K562 (cell line): ENCODE results near the gene MMRN1. TPM values are rescaled to one million over a fixed set of nuclear protein-coding genes. Genes with fewer than 3 reads are reported as not detected.

Source experiments
- ATAC-seq: fragments of 200-7000 bp; cut with Tn5 transposase; 3 replicates; pipeline ENCODE4 v1.9.1; 2020; ENCODE audit warnings: moderate library complexity
- BruUV-seq: library from RNA; stranded (reverse); fragments of 400-500 nt; replicated peaks from 2 replicates; lab custom pipeline; 2021; lab: Mats Ljungman, UMichigan
- CTCF ChIA-PET: fragments of 300-600 bp; formaldehyde crosslinking; extraction: SDS; loops from one replicate; lab custom pipeline; 2021; ENCODE audit warnings: low intra/inter-chr PET ratio; lab: Yijun Ruan, JAX
- POLR2A ChIA-PET: fragments of 300-600, 350-650 bp; sonication (Branson Sonifier 250); formaldehyde crosslinking; extraction: SDS; loops from one replicate; lab custom pipeline; 2021; ENCODE audit warnings: antibody characterized with exemption, inconsistent platforms; lab: Yijun Ruan, JAX
- DNase-seq, 4 experiments: peaks; one replicate each; pipeline versions ENCODE4 v3.0.0 to v3.0.0-alpha.2; 2011 to 2018; ENCODE audit warnings: low spot score in 3 of 4, mixed read lengths in 3 of 4; ENCODE audit errors: extremely low read depth in 1 of 4
- FAIRE-seq: peaks from 2 replicates; lab custom pipeline; 2011; peaks lifted over from hg19 to GRCh38; lab: Jason Lieb, UNC
- H2AFZ ChIP-seq: 2 replicates; pipeline ENCODE4 v1.6.0; 2011; ENCODE audit warnings: low read depth, low read length, control low read depth, inconsistent platforms
- H3K27ac ChIP-seq: fragments of 200-600 bp; 3 replicates; pipeline ENCODE4 v1.8.0; 2011; ENCODE audit warnings: low read depth, mild to moderate bottlenecking, control low read depth, inconsistent platforms, low read length, moderate library complexity, mixed read lengths; ENCODE audit errors: extremely low read depth
- H3K27me3 ChIP-seq, 2 experiments: fragments of 300-600 bp in 1 of 2; 2 replicates in 1 of 2; 3 replicates in 1 of 2; pipeline versions ENCODE4 v1.6.0 to v1.8.0; 2011; ENCODE audit warnings: inconsistent platforms in 2 of 2, low read length in 2 of 2, mild to moderate bottlenecking in 1 of 2, mixed read lengths in 1 of 2, moderate library complexity in 1 of 2; ENCODE audit not compliant: control insufficient read depth in 2 of 2, insufficient read depth in 2 of 2
- H3K36me3 ChIP-seq: fragments of 300-600 bp; 3 replicates; pipeline ENCODE4 v1.8.0; 2011; ENCODE audit warnings: mild to moderate bottlenecking, low read length, inconsistent platforms; ENCODE audit not compliant: control insufficient read depth, insufficient read depth
- H3K4me1 ChIP-seq, 2 experiments: fragments of 200-600 bp in 1 of 2; replicated peaks in 1 of 2; 2 replicates in 1 of 2; 3 replicates in 1 of 2; pipeline versions ENCODE4 v1.5.1 to v1.8.0; 2011; ENCODE audit warnings: inconsistent platforms in 2 of 2, low read length in 2 of 2, mild to moderate bottlenecking in 1 of 2, mixed read lengths in 1 of 2, moderate library complexity in 1 of 2; ENCODE audit not compliant: control insufficient read depth in 2 of 2, insufficient read depth in 2 of 2
- H3K4me2 ChIP-seq: 2 replicates; pipeline ENCODE4 v1.6.1; 2011; ENCODE audit warnings: low read length, control low read depth, inconsistent platforms, mixed read lengths; ENCODE audit not compliant: insufficient read depth
- H3K4me3 ChIP-seq: fragments of 200-600 bp; sonication (generic), shearing (Covaris generic); 2 replicates; pipeline ENCODE4 v1.5.1; 2016; ENCODE audit warnings: control low read depth, inconsistent platforms
- H3K79me2 ChIP-seq: fragments of 200-600 bp; 3 replicates; pipeline ENCODE4 v1.8.0; 2011; ENCODE audit warnings: low read length, inconsistent platforms; ENCODE audit not compliant: control insufficient read depth, insufficient read depth
- H3K9ac ChIP-seq, 2 experiments: 2 replicates each; pipeline versions ENCODE4 v1.6.0 to v1.6.1; 2011; ENCODE audit warnings: low read depth in 2 of 2, low read length in 2 of 2, control low read depth in 1 of 2, inconsistent platforms in 1 of 2, mild to moderate bottlenecking in 1 of 2, mixed read lengths in 1 of 2; ENCODE audit not compliant: insufficient read depth in 1 of 2
- H3K9me1 ChIP-seq: one replicate; pipeline ENCODE4 v1.6.0; 2011; ENCODE audit warnings: inconsistent platforms, mild to moderate bottlenecking, low read length, moderate library complexity; ENCODE audit not compliant: control insufficient read depth, insufficient read depth
- H3K9me3 ChIP-seq: replicated peaks from 2 replicates; pipeline ENCODE4 v1.5.1; 2011; ENCODE audit warnings: low read depth, low read length, inconsistent platforms; ENCODE audit not compliant: control insufficient read depth, insufficient read depth
- H4K20me1 ChIP-seq: replicated peaks from 2 replicates; pipeline ENCODE4 v1.6.1; 2011; ENCODE audit warnings: low read length, inconsistent platforms, mixed read lengths; ENCODE audit not compliant: control insufficient read depth, insufficient read depth
- MCM7 ChIP-seq, 2 experiments: fragments of 450-650 bp; IDR thresholded peaks; 2 replicates each; pipeline ENCODE4 v1.6.1; 2016 to 2018
- NFRKB ChIP-seq: fragments of 450-650 bp; IDR thresholded peaks from 2 replicates; pipeline ENCODE4 v1.6.1; 2016; ENCODE audit warnings: low read depth
- NONO ChIP-seq, 2 experiments: fragments of 200-400 bp in 1 of 2; fragments of 450-650 bp in 1 of 2; formaldehyde crosslinking in 1 of 2; IDR thresholded peaks; 2 replicates each; pipeline ENCODE4 v1.6.1; 2017; ENCODE audit warnings: low read depth in 2 of 2, mild to moderate bottlenecking in 2 of 2, moderate library complexity in 2 of 2, low read length in 1 of 2
- RFX1 ChIP-seq: fragments of 450-650 bp; IDR thresholded peaks from 2 replicates; pipeline ENCODE4 v1.6.1; 2016; ENCODE audit warnings: mild to moderate bottlenecking, moderate library complexity
- ZNF778 ChIP-seq: fragments of 450-650 bp; formaldehyde crosslinking; IDR thresholded peaks from 2 replicates; pipeline ENCODE4 v1.4.0; 2020; ENCODE audit warnings: mild to moderate bottlenecking, moderate library complexity
- WGBS: fragments of 100-300 bp; shearing (Covaris generic); methylation state at CpG from one replicate; pipeline ENCODE4 v1.1.6; 2016; ENCODE audit warnings: low coverage, mixed read lengths; ENCODE audit not compliant: insufficient coverage; ENCODE audit errors: missing lambda C conversion rate; 5-methylcytosine and 5-hydroxymethylcytosine counted together
- in situ Hi-C: fragments of 300-500 bp; cut with MboI; formaldehyde crosslinking; loops from 4 replicates; pipeline ENCODE4 v1.15.0; 2018; ENCODE audit warnings: inconsistent platforms, mixed read lengths
- intact Hi-C: fragments of 100-400 bp; cut with micrococcal nuclease; formaldehyde crosslinking; loops from 2 replicates; pipeline ENCODE4 v1.14.2; 2022
- polyA plus RNA-seq, 8 experiments: library from polyadenylated mRNA; depleted of rRNA in 4 of 8; stranded (reverse) in 5 of 8; unstranded in 3 of 8; fragments of >200 nt; fragmentation: Nextera tagmentation in 2 of 8; fragmentation: Illumina TruSeq in 1 of 8; extraction: Ambion mirVana in 2 of 8; extraction: Trizol in 1 of 8; gene quantifications; 2 replicates each; pipeline versions ENCODE4 v1.2.1 to v1.2.3, GENCODE V29; 2011 to 2014; ENCODE audit warnings: inconsistent platforms in 1 of 8, missing spikeins in 1 of 8
- total RNA-seq, 7 experiments: library from RNA; depleted of rRNA in 6 of 7; stranded (reverse); fragments of >200 nt in 6 of 7; fragmentation: Illumina TruSeq in 2 of 7; extraction: Trizol in 2 of 7; gene quantifications; 2 replicates each; pipeline versions ENCODE4 v1.2.1 to v1.2.3, GENCODE V29; 2011 to 2021; ENCODE audit warnings: low replicate concordance in 1 of 7
- TF ChIP-seq, protein P1 (sequence below), 2 experiments: fragments of 450-650 bp; conservative IDR thresholded peaks; 2 replicates each; pipeline ENCODE4 v1.6.1; 2017; ENCODE audit warnings: mild to moderate bottlenecking in 2 of 2, moderate library complexity in 2 of 2
- TF ChIP-seq, protein P2 (sequence below): fragments of 450-650 bp; conservative IDR thresholded peaks from 2 replicates; pipeline ENCODE4 v1.6.1; 2016; ENCODE audit warnings: missing genetic modification characterization, low read depth, mild to moderate bottlenecking, control low read depth, missing compliant biosample characterization

Gene MMRN1
- total and polyA plus RNA-seq, 9 of the 15 experiments (the other 6 are each of a cell fraction or from before 2014, with no cell fraction given): 0.01 to 0.06 (median 0.02) TPM; not detected in 6

GRCh38 chr4:89981789-89982334 lies 87.2 kb downstream of the MMRN1 start:
- Histone ChIP-seq H3K27me3 (no peaks in the 10 kb centered on the region), H4K20me1 (no peaks in the 10 kb centered on the region), H3K79me2 (no peaks in the 10 kb centered on the region), H3K4me2 (no peak overlapping the region), H3K4me3 (no peak overlapping the region), H3K9me3 (no peaks in the 10 kb centered on the region), H3K9me1 (no peaks in the 10 kb centered on the region), H3K4me1 (no peaks in the 10 kb centered on the region), H3K27ac (no peak overlapping the region), H3K9ac (no peak overlapping the region), H3K36me3 (no peaks in the 10 kb centered on the region), H2AFZ (no peak overlapping the region)
- FAIRE-seq (no peak), DNase-seq (no peak), ATAC-seq (no peak)
- ChIA-PET POLR2A (no interaction called here), CTCF (no interaction called here)
- in situ Hi-C loops (no loop called here), intact Hi-C loops (no loop called here)
- WGBS: 0% methylated on average over 2 of the region's 2 CpGs
- TF ChIP-seq NFRKB (no peak), MCM7 (IDR thresholded peaks at IDR 0.05) (no peak), ZNF778 (CRISPR knock-in tag) (no peak), NONO (IDR thresholded peaks at IDR 0.05; ENCODE audit: low read depth in 2 of 2, low read length in 1 of 2) (no peak), RFX1 (no peak)
- TF ChIP-seq, protein P1, sequence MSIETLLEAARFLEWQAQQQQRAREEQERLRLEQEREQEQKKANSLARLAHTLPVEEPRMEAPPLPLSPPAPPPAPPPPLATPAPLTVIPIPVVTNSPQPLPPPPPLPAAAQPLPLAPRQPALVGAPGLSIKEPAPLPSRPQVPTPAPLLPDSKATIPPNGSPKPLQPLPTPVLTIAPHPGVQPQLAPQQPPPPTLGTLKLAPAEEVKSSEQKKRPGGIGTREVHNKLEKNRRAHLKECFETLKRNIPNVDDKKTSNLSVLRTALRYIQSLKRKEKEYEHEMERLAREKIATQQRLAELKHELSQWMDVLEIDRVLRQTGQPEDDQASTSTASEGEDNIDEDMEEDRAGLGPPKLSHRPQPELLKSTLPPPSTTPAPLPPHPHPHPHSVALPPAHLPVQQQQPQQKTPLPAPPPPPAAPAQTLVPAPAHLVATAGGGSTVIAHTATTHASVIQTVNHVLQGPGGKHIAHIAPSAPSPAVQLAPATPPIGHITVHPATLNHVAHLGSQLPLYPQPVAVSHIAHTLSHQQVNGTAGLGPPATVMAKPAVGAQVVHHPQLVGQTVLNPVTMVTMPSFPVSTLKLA (conservative IDR thresholded peaks at IDR 0.05): no peak
- TF ChIP-seq, protein P2, sequence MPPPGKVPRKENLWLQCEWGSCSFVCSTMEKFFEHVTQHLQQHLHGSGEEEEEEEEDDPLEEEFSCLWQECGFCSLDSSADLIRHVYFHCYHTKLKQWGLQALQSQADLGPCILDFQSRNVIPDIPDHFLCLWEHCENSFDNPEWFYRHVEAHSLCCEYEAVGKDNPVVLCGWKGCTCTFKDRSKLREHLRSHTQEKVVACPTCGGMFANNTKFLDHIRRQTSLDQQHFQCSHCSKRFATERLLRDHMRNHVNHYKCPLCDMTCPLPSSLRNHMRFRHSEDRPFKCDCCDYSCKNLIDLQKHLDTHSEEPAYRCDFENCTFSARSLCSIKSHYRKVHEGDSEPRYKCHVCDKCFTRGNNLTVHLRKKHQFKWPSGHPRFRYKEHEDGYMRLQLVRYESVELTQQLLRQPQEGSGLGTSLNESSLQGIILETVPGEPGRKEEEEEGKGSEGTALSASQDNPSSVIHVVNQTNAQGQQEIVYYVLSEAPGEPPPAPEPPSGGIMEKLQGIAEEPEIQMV (tag): no peak
- BruUV-seq: no TSS peak
